GM12873 (cell line): ENCODE measurements around the gene BUB1B.

ENCODE experiments used
- TF ChIP-seq, protein P1 (sequence below): IDR thresholded peaks from 2 replicates; pipeline ENCODE4 v1.5.1; 2012; ENCODE audit warnings: low read depth, mild to moderate bottlenecking, moderate library complexity, low read length, control low read depth; ENCODE audit not compliant: insufficient read depth; ENCODE audit errors: missing control alignments

The BUB1B gene

DNA sequence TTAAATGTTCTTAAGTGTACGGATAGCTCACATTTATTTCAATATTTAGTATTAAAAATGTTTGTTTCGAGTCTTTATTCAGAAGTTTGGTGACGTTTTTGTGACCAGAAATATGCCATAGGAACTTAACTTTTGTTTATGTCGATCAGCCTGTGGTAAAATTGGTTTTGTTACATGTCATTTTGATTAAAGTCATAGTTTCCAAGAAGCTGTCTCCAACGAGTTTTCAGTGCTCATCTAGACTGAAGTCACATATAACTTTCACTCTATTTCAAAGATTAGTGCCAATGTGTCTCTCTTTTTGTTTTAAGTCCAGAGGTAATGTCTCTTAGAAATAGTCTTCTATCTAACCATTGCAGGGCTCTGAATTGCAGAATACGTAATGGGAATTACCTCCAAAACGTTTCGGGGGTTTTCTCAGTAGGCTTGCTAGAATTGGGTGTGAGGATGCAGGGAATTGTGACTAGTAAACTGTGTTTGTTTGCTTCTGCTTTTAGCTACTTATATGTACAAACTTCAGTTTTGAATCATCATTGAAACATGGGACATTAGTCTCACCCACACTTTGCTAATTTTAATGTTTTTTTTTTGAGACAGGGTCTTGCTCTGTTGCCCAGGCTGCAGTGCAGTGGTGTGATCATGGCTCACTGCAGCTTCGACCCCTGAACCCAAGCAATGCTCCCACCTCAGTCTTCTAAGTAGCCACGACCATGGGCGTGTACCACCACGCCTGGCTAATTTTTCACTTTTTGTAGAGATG, 3.0 kb downstream of the BUB1B start:
- TF ChIP-seq, protein P1, sequence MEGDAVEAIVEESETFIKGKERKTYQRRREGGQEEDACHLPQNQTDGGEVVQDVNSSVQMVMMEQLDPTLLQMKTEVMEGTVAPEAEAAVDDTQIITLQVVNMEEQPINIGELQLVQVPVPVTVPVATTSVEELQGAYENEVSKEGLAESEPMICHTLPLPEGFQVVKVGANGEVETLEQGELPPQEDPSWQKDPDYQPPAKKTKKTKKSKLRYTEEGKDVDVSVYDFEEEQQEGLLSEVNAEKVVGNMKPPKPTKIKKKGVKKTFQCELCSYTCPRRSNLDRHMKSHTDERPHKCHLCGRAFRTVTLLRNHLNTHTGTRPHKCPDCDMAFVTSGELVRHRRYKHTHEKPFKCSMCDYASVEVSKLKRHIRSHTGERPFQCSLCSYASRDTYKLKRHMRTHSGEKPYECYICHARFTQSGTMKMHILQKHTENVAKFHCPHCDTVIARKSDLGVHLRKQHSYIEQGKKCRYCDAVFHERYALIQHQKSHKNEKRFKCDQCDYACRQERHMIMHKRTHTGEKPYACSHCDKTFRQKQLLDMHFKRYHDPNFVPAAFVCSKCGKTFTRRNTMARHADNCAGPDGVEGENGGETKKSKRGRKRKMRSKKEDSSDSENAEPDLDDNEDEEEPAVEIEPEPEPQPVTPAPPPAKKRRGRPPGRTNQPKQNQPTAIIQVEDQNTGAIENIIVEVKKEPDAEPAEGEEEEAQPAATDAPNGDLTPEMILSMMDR: no peak

DNA sequence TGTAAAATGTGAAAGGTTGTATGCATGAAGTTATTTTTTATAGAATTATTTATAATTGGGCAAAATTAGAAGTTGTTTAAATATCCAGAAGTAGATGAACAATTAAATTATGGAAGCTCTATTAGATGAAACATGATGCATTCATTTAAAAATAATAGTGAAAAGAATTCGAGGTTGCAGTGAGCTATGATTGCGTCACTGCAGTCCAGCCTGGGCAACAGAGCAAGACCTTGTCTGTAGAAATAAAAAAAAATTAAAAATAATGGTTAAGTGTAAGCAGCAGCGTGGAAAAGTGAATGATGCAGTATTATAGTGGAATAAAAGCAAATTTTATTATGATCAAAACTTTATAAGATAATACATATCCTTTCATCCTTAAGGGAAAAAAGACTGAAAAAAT, 14.3 kb downstream of the BUB1B start:
- TF ChIP-seq, protein P1: no peak

- TF ChIP-seq, protein P1: no peak
Measured at GRCh38 chr15:40182358-40183029, 21.6 kb downstream of the BUB1B start.

- TF ChIP-seq, protein P1: no peak
Measured at GRCh38 chr15:40183636-40184463, 23.0 kb downstream of the BUB1B start.

DNA sequence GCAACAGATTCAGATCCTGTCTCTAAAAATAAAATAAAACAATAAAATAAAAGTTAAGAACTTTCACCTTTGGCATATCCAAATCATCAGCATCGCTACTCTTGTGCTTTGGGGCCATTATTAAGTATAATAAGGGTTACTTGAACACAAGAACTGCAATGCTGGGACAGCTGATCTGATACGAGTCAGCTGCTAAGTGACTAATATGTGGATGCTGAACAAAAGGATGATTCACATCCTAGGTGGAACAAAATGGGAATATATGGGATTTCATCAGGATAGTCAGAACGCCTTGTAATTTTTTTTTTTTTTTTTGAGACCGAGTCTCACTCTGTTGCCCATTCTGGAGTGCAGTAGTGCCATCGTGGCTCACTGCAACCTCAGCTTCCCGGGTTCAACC, 29.7 kb downstream of the BUB1B start:
- TF ChIP-seq, protein P1: no peak

GRCh38 chr15:40192942-40193341, 32.1 kb downstream of the BUB1B start:
- TF ChIP-seq, protein P1: no peak

DNA sequence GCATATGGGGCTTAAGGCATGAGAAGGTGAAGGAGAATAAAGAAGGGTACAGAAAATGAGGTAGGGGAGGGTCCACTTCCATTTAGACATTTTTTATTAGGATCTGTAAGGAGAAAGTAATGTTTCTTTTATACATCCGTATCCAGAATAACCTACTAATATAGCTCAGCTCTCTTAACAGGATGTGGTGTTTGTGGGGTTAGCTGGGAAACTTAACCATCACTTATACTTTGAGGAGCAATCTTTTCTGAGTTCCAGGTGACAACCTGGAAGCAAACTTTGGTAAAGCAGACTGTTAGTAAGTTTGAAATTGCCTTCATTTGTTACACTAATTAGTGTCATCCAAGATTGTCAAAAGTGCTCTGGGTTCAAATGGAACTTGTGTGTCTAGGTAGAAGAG, 36.6 kb downstream of the BUB1B start:
- TF ChIP-seq, protein P1: no peak
